Subcutaneous abdominal adipose tissue (tissue), 5 donors: ENCODE measurements around the gene PRDM16.
A peak's percentile ranks its signal among the peaks of the same experiment; 100 is the strongest.

Experiments used
- H3K27ac ChIP-seq: one replicate; pipeline ENCODE4 v1.7.0; 2013; ENCODE audit warnings: low read depth, mild to moderate bottlenecking, inconsistent platforms, low read length, moderate library complexity
- H3K27me3 ChIP-seq, 5 donors: one replicate each; pipeline ENCODE4 v1.7.0; 2013; ENCODE audit warnings: low read length in 5 of 5, inconsistent platforms in 1 of 5; ENCODE audit not compliant: control insufficient read depth in 5 of 5, insufficient read depth in 4 of 5
- H3K36me3 ChIP-seq, 5 donors: one replicate each; pipeline ENCODE4 v1.7.0; 2013; ENCODE audit warnings: low read length in 5 of 5; ENCODE audit not compliant: control insufficient read depth in 5 of 5, insufficient read depth in 5 of 5
- H3K4me1 ChIP-seq, 5 donors: one replicate each; pipeline ENCODE4 v1.7.0; 2013; ENCODE audit warnings: low read length in 5 of 5, mild to moderate bottlenecking in 3 of 5, moderate library complexity in 1 of 5; ENCODE audit not compliant: control insufficient read depth in 5 of 5, insufficient read depth in 5 of 5
- H3K4me3 ChIP-seq, 5 donors: one replicate each; pipeline ENCODE4 v1.7.0; 2013; ENCODE audit warnings: low read length in 5 of 5, low read depth in 1 of 5
- H3K9ac ChIP-seq, 5 donors: one replicate each; pipeline ENCODE4 v1.7.0; 2013; ENCODE audit warnings: low read length in 5 of 5, mild to moderate bottlenecking in 4 of 5, moderate library complexity in 3 of 5
- H3K9me3 ChIP-seq, 5 donors: one replicate each; pipeline ENCODE4 v1.7.0; 2013; ENCODE audit warnings: low read length in 5 of 5; ENCODE audit not compliant: control insufficient read depth in 5 of 5
- donor health status: healthy.
- donor health status: healthy.
- donor health status: healthy.
- donor health status: healthy.
- donor health status: healthy.

PRDM16 gene

GRCh38 chr1:3313576-3313950 lies 244.6 kb downstream of the PRDM16 start:
- H3K9ac ChIP-seq = peak overlapping the region in 3 of 5 donors; percentile 30 to 49 (median 36)
- H3K27me3 ChIP-seq = peaks cover 9 to 60% (median 45%) of the 10 kb centered on the region in 5 donors
- H3K4me3 ChIP-seq = peak overlapping the region in 1 of 5 donors; percentile 4
- H3K4me1 ChIP-seq = peaks cover 6 to 22% (median 15%) of the 10 kb centered on the region in 5 donors
- H3K36me3 ChIP-seq = no peaks in the 10 kb centered on the region
- H3K9me3 ChIP-seq = peaks cover 0 to 6% (median 2%) of the 10 kb centered on the region in 5 donors
- peak overlapping the region; percentile 54 for H3K27ac ChIP-seq

GRCh38 chr1:3314491-3315381 lies 245.7 kb downstream of the PRDM16 start:
- Histone ChIP-seq H3K9ac (no peak overlapping the region), H3K4me3 (no peak overlapping the region), H3K36me3 (no peaks in the 10 kb centered on the region), H3K27ac (no peak overlapping the region), H3K9me3 (peaks cover 0 to 6% (median 2%) of the 10 kb centered on the region in 5 donors), H3K27me3 (peaks cover 9 to 58% (median 39%) of the 10 kb centered on the region in 5 donors), H3K4me1 (peaks cover 6 to 22% (median 15%) of the 10 kb centered on the region in 5 donors)

- Histone ChIP-seq H3K4me3 (no peak overlapping the region), H3K4me1 (peaks cover 6 to 22% (median 15%) of the 10 kb centered on the region in 5 donors), H3K36me3 (no peaks in the 10 kb centered on the region), H3K9me3 (peaks cover 0 to 6% (median 2%) of the 10 kb centered on the region in 5 donors), H3K27ac (no peak overlapping the region), H3K9ac (no peak overlapping the region), H3K27me3 (peaks cover 9 to 53% (median 39%) of the 10 kb centered on the region in 5 donors)
These were observed 246.7 kb downstream of the PRDM16 start for GRCh38 chr1:3315399-3316339.

GRCh38 chr1:3316340-3316943 lies 247.4 kb downstream of the PRDM16 start:
- Histone ChIP-seq H3K27ac (no peak overlapping the region), H3K36me3 (no peaks in the 10 kb centered on the region), H3K4me3 (no peak overlapping the region), H3K9me3 (peaks cover 0 to 6% (median 2%) of the 10 kb centered on the region in 5 donors), H3K4me1 (peaks cover 6 to 22% (median 15%) of the 10 kb centered on the region in 5 donors), H3K27me3 (peaks cover 9 to 51% (median 37%) of the 10 kb centered on the region in 5 donors), H3K9ac (no peak overlapping the region)

GRCh38 chr1:3317456-3317855 lies 248.5 kb downstream of the PRDM16 start:
- peaks cover 0 to 6% (median 2%) of the 10 kb centered on the region in 5 donors for H3K9me3 ChIP-seq
- no peak overlapping the region for H3K27ac ChIP-seq
- H3K4me1 ChIP-seq = peaks cover 6 to 22% (median 15%) of the 10 kb centered on the region in 5 donors
- no peaks in the 10 kb centered on the region for H3K36me3 ChIP-seq
- no peak overlapping the region for H3K4me3 ChIP-seq
- H3K27me3 ChIP-seq = peaks cover 9 to 50% (median 37%) of the 10 kb centered on the region in 5 donors
- no peak overlapping the region for H3K9ac ChIP-seq

- no peak overlapping the region for H3K27ac ChIP-seq
- H3K9ac ChIP-seq = no peak overlapping the region
- H3K4me3 ChIP-seq = no peak overlapping the region
- no peaks in the 10 kb centered on the region for H3K36me3 ChIP-seq
- peaks cover 0 to 6% (median 2%) of the 10 kb centered on the region in 5 donors for H3K9me3 ChIP-seq
- peaks cover under 1 to 15% (median 13%) of the 10 kb centered on the region in 5 donors for H3K4me1 ChIP-seq
- H3K27me3 ChIP-seq = peaks cover 13 to 50% (median 43%) of the 10 kb centered on the region in 5 donors
These were observed 249.3 kb downstream of the PRDM16 start for GRCh38 chr1:3318329-3318728.

- Histone ChIP-seq H3K9me3 (peaks cover 0 to 6% (median 2%) of the 10 kb centered on the region in 5 donors), H3K36me3 (no peaks in the 10 kb centered on the region), H3K27ac (no peak overlapping the region), H3K9ac (no peak overlapping the region), H3K4me1 (peaks cover 0 to 2% (median 0%) of the 10 kb centered on the region in 5 donors), H3K27me3 (peaks cover 20 to 48% (median 44%) of the 10 kb centered on the region in 5 donors), H3K4me3 (no peak overlapping the region)
These were observed 250.9 kb downstream of the PRDM16 start for GRCh38 chr1:3319874-3320245.

- no peak overlapping the region for H3K27ac ChIP-seq
- H3K27me3 ChIP-seq = peaks cover 20 to 53% (median 46%) of the 10 kb centered on the region in 5 donors
- peaks cover 0 to 2% (median 0%) of the 10 kb centered on the region in 5 donors for H3K4me1 ChIP-seq
- H3K4me3 ChIP-seq = no peak overlapping the region
- peaks cover 0 to 6% (median 2%) of the 10 kb centered on the region in 5 donors for H3K9me3 ChIP-seq
- no peak overlapping the region for H3K9ac ChIP-seq
- H3K36me3 ChIP-seq = no peaks in the 10 kb centered on the region
These were observed 251.5 kb downstream of the PRDM16 start for GRCh38 chr1:3320246-3321152.
